PC-9 (cell line): Measurements from ENCODE around the gene UBXN11. TPM values are rescaled to one million over a fixed set of nuclear protein-coding genes. Genes with fewer than 3 reads are reported as not detected.
A peak's percentile ranks its signal among the peaks of the same experiment; 100 is the strongest.

Source experiments
- BruUV-seq: library from RNA; stranded (reverse); fragments of 400-500 nt; replicated peaks from 2 replicates; lab custom pipeline; 2021; lab: Mats Ljungman, UMichigan
- CTCF ChIA-PET: fragments of 300-600 bp; sonication (Branson Sonifier 250); formaldehyde crosslinking; loops from one replicate; lab custom pipeline; 2022; ENCODE audit warnings: antibody characterized with exemption; lab: Charles Lee
- POLR2A ChIA-PET: fragments of 300-600 bp; sonication (Branson Sonifier 250); formaldehyde crosslinking; loops from one replicate; lab custom pipeline; 2022; ENCODE audit warnings: antibody characterized with exemption; ENCODE audit not compliant: unreplicated experiment; lab: Charles Lee
- DNase-seq, 2 experiments: peaks; one replicate each; pipeline versions ENCODE4 v3.0.0 to v3.0.0-alpha.2; 2015 to 2022; ENCODE audit warnings: mixed read lengths in 1 of 2
- H2AFZ ChIP-seq: fragments of 200-600 bp; sonication (generic); 2 replicates; pipeline ENCODE4 v1.8.1; 2017; ENCODE audit warnings: antibody characterized with exemption
- H3F3A ChIP-seq: fragments of 200-600 bp; sonication (generic); 2 replicates; pipeline ENCODE4 v1.8.1; 2017; ENCODE audit warnings: antibody characterized with exemption, mild to moderate bottlenecking, low read depth; ENCODE audit not compliant: insufficient read depth
- H3K27ac ChIP-seq: fragments of 200-600 bp; sonication (generic); 2 replicates; pipeline ENCODE4 v1.6.1; 2016; ENCODE audit warnings: mixed run types
- H3K27me3 ChIP-seq: fragments of 200-600 bp; sonication (generic); 2 replicates; pipeline ENCODE4 v1.6.1; 2016; ENCODE audit warnings: low read depth, mixed run types; ENCODE audit not compliant: insufficient read depth
- H3K36me3 ChIP-seq: fragments of 200-600 bp; sonication (generic); 2 replicates; pipeline ENCODE4 v1.6.1; 2016; ENCODE audit warnings: low read depth, mixed run types
- H3K4me1 ChIP-seq: fragments of 200-600 bp; sonication (generic); replicated peaks from 2 replicates; pipeline ENCODE4 v1.6.1; 2016; ENCODE audit warnings: mixed run types; ENCODE audit not compliant: insufficient read depth
- H3K4me2 ChIP-seq: fragments of 200-600 bp; sonication (generic); 2 replicates; pipeline ENCODE4 v1.6.1; 2017; ENCODE audit warnings: mixed run types
- H3K4me3 ChIP-seq: fragments of 200-600 bp; sonication (generic); 2 replicates; pipeline ENCODE4 v1.6.1; 2016; ENCODE audit warnings: mixed run types
- H3K79me2 ChIP-seq: fragments of 200-600 bp; sonication (generic); 2 replicates; pipeline ENCODE4 v1.6.1; 2017; ENCODE audit warnings: low read depth, mixed run types
- H3K9me2 ChIP-seq: fragments of 200-600 bp; sonication (generic); 2 replicates; pipeline ENCODE4 v1.8.1; 2017; ENCODE audit warnings: mild to moderate bottlenecking; ENCODE audit not compliant: insufficient read depth
- H3K9me3 ChIP-seq: fragments of 200-600 bp; sonication (generic); 2 replicates; pipeline ENCODE4 v1.8.1; 2016; ENCODE audit warnings: low read depth; ENCODE audit not compliant: insufficient read depth
- H4K20me1 ChIP-seq: fragments of 200-600 bp; sonication (generic); 2 replicates; pipeline ENCODE4 v1.8.1; 2017; ENCODE audit not compliant: insufficient read depth
- EZH2 ChIP-seq: fragments of 200-600 bp; sonication (generic); IDR thresholded peaks from 2 replicates; pipeline ENCODE4 v1.8.0; 2017; ENCODE audit warnings: antibody characterized with exemption, low read depth
- intact Hi-C: fragments of 100-400 bp; cut with micrococcal nuclease; formaldehyde crosslinking; loops from one replicate; pipeline ENCODE4 v1.10.0; 2022; ENCODE audit not compliant: unreplicated experiment
- total RNA-seq: library from RNA; stranded (reverse); gene quantifications from 2 replicates; pipeline ENCODE4 v1.2.3, GENCODE V29; 2021
- TF ChIP-seq, protein P1 (sequence below): fragments of 200-600 bp; sonication (generic); conservative IDR thresholded peaks from 2 replicates; pipeline ENCODE4 v1.6.1; 2017; ENCODE audit warnings: mixed run types, antibody characterized with exemption, mild to moderate bottlenecking, moderate library complexity

Gene UBXN11
- total RNA-seq, 1 experiment from 2014 or later: 57.2 TPM

DNA sequence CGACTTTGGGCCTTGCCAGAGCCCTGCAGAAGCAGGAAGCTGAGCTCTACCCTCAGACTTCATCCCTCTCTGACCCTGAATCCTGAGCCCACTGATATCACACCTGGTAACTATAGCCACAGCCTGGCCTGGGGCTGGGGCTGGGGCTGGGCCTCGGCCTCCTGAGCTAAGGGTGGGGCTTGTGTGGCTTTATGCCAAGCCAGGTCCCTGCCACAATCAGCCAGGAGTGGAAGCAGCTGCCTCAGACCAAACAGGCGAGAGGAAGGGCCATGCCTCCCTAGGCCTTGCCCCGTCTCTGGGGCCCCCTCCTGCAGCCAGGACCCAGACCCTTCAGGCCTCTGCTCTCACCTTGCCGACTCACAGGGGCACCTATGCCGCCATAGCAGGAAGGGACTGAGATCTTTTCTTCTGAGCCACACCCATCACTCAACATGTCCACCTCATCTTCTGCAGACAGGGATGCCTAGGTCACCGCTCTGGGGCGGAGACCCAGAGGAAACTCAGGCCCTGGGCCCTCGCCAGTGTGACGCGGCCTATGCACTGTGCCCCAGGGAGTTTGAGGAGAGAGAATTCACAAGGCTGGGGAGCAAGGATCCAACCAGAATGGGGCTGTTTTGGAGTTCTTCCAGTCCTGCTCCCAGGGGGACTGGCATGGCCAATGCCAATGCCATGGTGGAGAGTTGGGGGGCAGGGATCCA is 5.7 kb downstream of the UBXN11 start:
- peaks cover 20% of the 10 kb centered on the region; the same call in 1 of the 2 replicates for H3F3A ChIP-seq
- peaks cover 44% of the 10 kb centered on the region for H3K4me1 ChIP-seq
- no peaks in the 10 kb centered on the region for H3K9me3 ChIP-seq
- peaks cover 22% of the 10 kb centered on the region for H3K79me2 ChIP-seq
- no peaks in the 10 kb centered on the region for H3K27me3 ChIP-seq
- intact Hi-C loops: no loop called here
- no peak for TF ChIP-seq EZH2
- TF ChIP-seq, protein P1, sequence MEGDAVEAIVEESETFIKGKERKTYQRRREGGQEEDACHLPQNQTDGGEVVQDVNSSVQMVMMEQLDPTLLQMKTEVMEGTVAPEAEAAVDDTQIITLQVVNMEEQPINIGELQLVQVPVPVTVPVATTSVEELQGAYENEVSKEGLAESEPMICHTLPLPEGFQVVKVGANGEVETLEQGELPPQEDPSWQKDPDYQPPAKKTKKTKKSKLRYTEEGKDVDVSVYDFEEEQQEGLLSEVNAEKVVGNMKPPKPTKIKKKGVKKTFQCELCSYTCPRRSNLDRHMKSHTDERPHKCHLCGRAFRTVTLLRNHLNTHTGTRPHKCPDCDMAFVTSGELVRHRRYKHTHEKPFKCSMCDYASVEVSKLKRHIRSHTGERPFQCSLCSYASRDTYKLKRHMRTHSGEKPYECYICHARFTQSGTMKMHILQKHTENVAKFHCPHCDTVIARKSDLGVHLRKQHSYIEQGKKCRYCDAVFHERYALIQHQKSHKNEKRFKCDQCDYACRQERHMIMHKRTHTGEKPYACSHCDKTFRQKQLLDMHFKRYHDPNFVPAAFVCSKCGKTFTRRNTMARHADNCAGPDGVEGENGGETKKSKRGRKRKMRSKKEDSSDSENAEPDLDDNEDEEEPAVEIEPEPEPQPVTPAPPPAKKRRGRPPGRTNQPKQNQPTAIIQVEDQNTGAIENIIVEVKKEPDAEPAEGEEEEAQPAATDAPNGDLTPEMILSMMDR: no peak
- ChIA-PET CTCF (interaction anchor here (0.9 to 1.5 kb wide), 2 partner anchors 16 to 109 kb away, joined by 7 to 17 read pairs; no protein-coding TSS in a partner anchor), POLR2A (interaction anchor here (0.6 kb wide), 4 partner anchors 92 to 426 kb away, joined by 3 to 6 read pairs (median 6); no protein-coding TSS in a partner anchor)
- BruUV-seq: no TSS peak
- DNase-seq: peak in 1 of 2 experiments; percentile 68
- no peak overlapping the region for H3K27ac ChIP-seq
- H3K9me2 ChIP-seq: no peaks in the 10 kb centered on the region
- no peaks in the 10 kb centered on the region for H4K20me1 ChIP-seq
- H3K4me2 ChIP-seq: no peak overlapping the region
- H3K36me3 ChIP-seq: no peaks in the 10 kb centered on the region
- no peak overlapping the region for H2AFZ ChIP-seq
- H3K4me3 ChIP-seq: no peak overlapping the region

DNA sequence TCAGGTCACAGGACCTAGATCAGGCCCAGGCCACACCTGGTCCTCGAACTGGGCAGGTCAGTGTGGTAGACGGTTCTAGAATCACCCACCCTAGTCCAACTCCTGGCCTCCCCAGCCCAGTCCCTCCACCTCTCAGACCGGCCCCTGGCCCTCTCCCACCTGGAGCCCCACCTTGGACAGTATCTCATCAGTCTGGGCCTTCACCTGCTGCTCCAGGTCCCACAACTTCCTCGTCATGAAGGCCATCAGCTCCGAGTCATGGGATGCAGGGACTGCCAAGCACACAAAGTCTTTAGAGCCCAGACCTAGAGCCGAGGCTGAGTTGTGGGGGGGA is 8.7 kb downstream of the UBXN11 start:
- Histone ChIP-seq H3K79me2 (no peaks in the 10 kb centered on the region), H3K4me2 (peak overlapping the region; percentile 48), H3K36me3 (no peaks in the 10 kb centered on the region), H3K27ac (peak overlapping the region; percentile 71), H3K9me2 (no peaks in the 10 kb centered on the region), H3K4me3 (no peak overlapping the region), H3K9me3 (no peaks in the 10 kb centered on the region), H2AFZ (no peak overlapping the region), H4K20me1 (no peaks in the 10 kb centered on the region), H3K27me3 (no peaks in the 10 kb centered on the region), H3K4me1 (peaks cover 27% of the 10 kb centered on the region), H3F3A (peaks cover 11% of the 10 kb centered on the region; the same call in 1 of the 2 replicates)
- intact Hi-C loops: no loop called here
- POLR2A ChIA-PET: no interaction called here
- CTCF ChIA-PET: no interaction called here
- TF ChIP-seq, protein P1: no peak
- no peak for TF ChIP-seq EZH2
- no TSS peak for BruUV-seq
- DNase-seq: no peak

DNA sequence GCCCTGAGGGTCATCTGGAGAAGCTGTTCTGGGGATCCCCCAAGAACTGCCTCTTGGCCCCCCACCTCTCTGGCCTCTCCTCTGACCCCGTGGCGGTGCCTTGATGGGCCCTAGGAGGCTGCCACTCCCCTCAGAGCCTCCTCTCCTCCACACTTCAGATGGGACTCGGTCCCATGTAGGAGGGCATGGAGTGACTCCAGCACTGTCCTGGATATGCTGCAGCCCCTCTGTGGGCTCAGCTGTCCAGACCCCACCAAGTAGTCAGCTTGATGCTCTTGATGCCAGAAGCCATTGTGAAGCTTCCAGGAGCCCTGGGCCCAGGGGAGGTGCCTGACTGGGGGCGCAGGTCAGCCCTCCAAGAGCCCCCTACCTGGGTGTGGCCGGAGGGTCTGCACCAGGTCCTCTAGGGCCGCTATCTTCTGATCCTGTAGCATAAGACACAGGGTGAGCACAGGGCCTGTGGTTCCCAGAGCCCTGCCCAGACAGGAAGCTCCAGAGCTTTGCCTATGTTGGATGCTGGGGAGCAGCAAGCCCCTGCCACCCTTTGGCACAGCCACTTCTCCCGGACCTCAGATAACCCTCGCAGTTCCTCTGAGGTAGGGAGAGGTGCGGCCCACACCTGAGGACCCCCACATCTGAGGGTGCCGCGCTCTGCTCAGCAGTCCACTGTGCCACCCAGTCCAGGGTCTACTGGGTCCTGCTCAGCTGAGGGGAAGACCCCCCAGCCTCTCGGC is 9.2 kb downstream of the UBXN11 start:
- intact Hi-C loops: no loop called here
- Histone ChIP-seq H3K27ac (0 out of 2 replicates have a peak overlapping the region, but pooled peaks have one; percentile 71), H2AFZ (no peak overlapping the region), H3F3A (peaks cover 11% of the 10 kb centered on the region; the same call in 1 of the 2 replicates), H3K79me2 (no peaks in the 10 kb centered on the region), H3K9me2 (no peaks in the 10 kb centered on the region), H3K36me3 (no peaks in the 10 kb centered on the region), H3K4me2 (peak overlapping the region; percentile 48; the same call in 1 of the 2 replicates), H3K4me1 (peaks cover 22% of the 10 kb centered on the region), H3K9me3 (no peaks in the 10 kb centered on the region), H4K20me1 (no peaks in the 10 kb centered on the region), H3K4me3 (no peak overlapping the region), H3K27me3 (no peaks in the 10 kb centered on the region)
- ChIA-PET POLR2A (no interaction called here), CTCF (no interaction called here)
- DNase-seq: no peak
- TF ChIP-seq, protein P1: no peak
- no peak for TF ChIP-seq EZH2
- no TSS peak for BruUV-seq
